K562 (cell line): ENCODE measurements around the gene PLXNA3. TPM values are rescaled to one million over a fixed set of nuclear protein-coding genes. Genes with fewer than 3 reads are reported as not detected.
A peak's percentile ranks its signal among the peaks of the same experiment; 100 is the strongest.

Experiments
- ATAC-seq: fragments of 200-7000 bp; cut with Tn5 transposase; 3 replicates; pipeline ENCODE4 v1.9.1; 2020; ENCODE audit warnings: moderate library complexity
- BruUV-seq: library from RNA; stranded (reverse); fragments of 400-500 nt; replicated peaks from 2 replicates; lab custom pipeline; 2021; lab: Mats Ljungman, UMichigan
- CTCF ChIA-PET: fragments of 300-600 bp; formaldehyde crosslinking; extraction: SDS; loops from one replicate; lab custom pipeline; 2021; ENCODE audit warnings: low intra/inter-chr PET ratio; lab: Yijun Ruan, JAX
- POLR2A ChIA-PET: fragments of 300-600, 350-650 bp; sonication (Branson Sonifier 250); formaldehyde crosslinking; extraction: SDS; loops from one replicate; lab custom pipeline; 2021; ENCODE audit warnings: antibody characterized with exemption, inconsistent platforms; lab: Yijun Ruan, JAX
- DNase-seq, 4 experiments: peaks; one replicate each; pipeline versions ENCODE4 v3.0.0 to v3.0.0-alpha.2; 2011 to 2018; ENCODE audit warnings: low spot score in 3 of 4, mixed read lengths in 3 of 4; ENCODE audit errors: extremely low read depth in 1 of 4
- FAIRE-seq: peaks from 2 replicates; lab custom pipeline; 2011; peaks lifted over from hg19 to GRCh38; lab: Jason Lieb, UNC
- H2AFZ ChIP-seq: 2 replicates; pipeline ENCODE4 v1.6.0; 2011; ENCODE audit warnings: low read depth, low read length, control low read depth, inconsistent platforms
- H3K27ac ChIP-seq: fragments of 200-600 bp; 3 replicates; pipeline ENCODE4 v1.8.0; 2011; ENCODE audit warnings: low read depth, mild to moderate bottlenecking, control low read depth, inconsistent platforms, low read length, moderate library complexity, mixed read lengths; ENCODE audit errors: extremely low read depth
- H3K27me3 ChIP-seq, 2 experiments: fragments of 300-600 bp in 1 of 2; 2 replicates in 1 of 2; 3 replicates in 1 of 2; pipeline versions ENCODE4 v1.6.0 to v1.8.0; 2011; ENCODE audit warnings: inconsistent platforms in 2 of 2, low read length in 2 of 2, mild to moderate bottlenecking in 1 of 2, mixed read lengths in 1 of 2, moderate library complexity in 1 of 2; ENCODE audit not compliant: control insufficient read depth in 2 of 2, insufficient read depth in 2 of 2
- H3K36me3 ChIP-seq: fragments of 300-600 bp; 3 replicates; pipeline ENCODE4 v1.8.0; 2011; ENCODE audit warnings: mild to moderate bottlenecking, low read length, inconsistent platforms; ENCODE audit not compliant: control insufficient read depth, insufficient read depth
- H3K4me1 ChIP-seq, 2 experiments: fragments of 200-600 bp in 1 of 2; replicated peaks in 1 of 2; 2 replicates in 1 of 2; 3 replicates in 1 of 2; pipeline versions ENCODE4 v1.5.1 to v1.8.0; 2011; ENCODE audit warnings: inconsistent platforms in 2 of 2, low read length in 2 of 2, mild to moderate bottlenecking in 1 of 2, mixed read lengths in 1 of 2, moderate library complexity in 1 of 2; ENCODE audit not compliant: control insufficient read depth in 2 of 2, insufficient read depth in 2 of 2
- H3K4me2 ChIP-seq: 2 replicates; pipeline ENCODE4 v1.6.1; 2011; ENCODE audit warnings: low read length, control low read depth, inconsistent platforms, mixed read lengths; ENCODE audit not compliant: insufficient read depth
- H3K4me3 ChIP-seq: fragments of 200-600 bp; sonication (generic), shearing (Covaris generic); 2 replicates; pipeline ENCODE4 v1.5.1; 2016; ENCODE audit warnings: control low read depth, inconsistent platforms
- H3K79me2 ChIP-seq: fragments of 200-600 bp; 3 replicates; pipeline ENCODE4 v1.8.0; 2011; ENCODE audit warnings: low read length, inconsistent platforms; ENCODE audit not compliant: control insufficient read depth, insufficient read depth
- H3K9ac ChIP-seq, 2 experiments: 2 replicates each; pipeline versions ENCODE4 v1.6.0 to v1.6.1; 2011; ENCODE audit warnings: low read depth in 2 of 2, low read length in 2 of 2, control low read depth in 1 of 2, inconsistent platforms in 1 of 2, mild to moderate bottlenecking in 1 of 2, mixed read lengths in 1 of 2; ENCODE audit not compliant: insufficient read depth in 1 of 2
- H3K9me1 ChIP-seq: one replicate; pipeline ENCODE4 v1.6.0; 2011; ENCODE audit warnings: inconsistent platforms, mild to moderate bottlenecking, low read length, moderate library complexity; ENCODE audit not compliant: control insufficient read depth, insufficient read depth
- H3K9me3 ChIP-seq: replicated peaks from 2 replicates; pipeline ENCODE4 v1.5.1; 2011; ENCODE audit warnings: low read depth, low read length, inconsistent platforms; ENCODE audit not compliant: control insufficient read depth, insufficient read depth
- H4K20me1 ChIP-seq: replicated peaks from 2 replicates; pipeline ENCODE4 v1.6.1; 2011; ENCODE audit warnings: low read length, inconsistent platforms, mixed read lengths; ENCODE audit not compliant: control insufficient read depth, insufficient read depth
- MECOM ChIP-seq: fragments of 250-450 bp; sonication (Bioruptor Pico); IDR thresholded peaks from 2 replicates; pipeline ENCODE4 v1.8.0; 2022; ENCODE audit warnings: inconsistent platforms
- PRDM10 ChIP-seq: fragments of 450-650 bp; IDR thresholded peaks from 2 replicates; pipeline ENCODE4 v1.6.1; 2018; ENCODE audit not compliant: partially characterized antibody
- RAD51 ChIP-seq: fragments of 450-650 bp; IDR thresholded peaks from 2 replicates; pipeline ENCODE4 v1.7.1; 2016; ENCODE audit warnings: low read depth, mild to moderate bottlenecking, borderline replicate concordance
- USF2 ChIP-seq: sonication (generic); formaldehyde crosslinking; IDR thresholded peaks from 2 replicates; pipeline ENCODE4 v1.5.0; 2020; ENCODE audit warnings: missing genetic modification reagents
- ZFP36 ChIP-seq: fragments of 150-350 bp; IDR thresholded peaks from 2 replicates; pipeline ENCODE4 v1.6.1; 2018; ENCODE audit warnings: low read length, low read depth; ENCODE audit not compliant: partially characterized antibody
- WGBS: fragments of 100-300 bp; shearing (Covaris generic); methylation state at CpG from one replicate; pipeline ENCODE4 v1.1.6; 2016; ENCODE audit warnings: low coverage, mixed read lengths; ENCODE audit not compliant: insufficient coverage; ENCODE audit errors: missing lambda C conversion rate; 5-methylcytosine and 5-hydroxymethylcytosine counted together
- in situ Hi-C: fragments of 300-500 bp; cut with MboI; formaldehyde crosslinking; loops from 4 replicates; pipeline ENCODE4 v1.15.0; 2018; ENCODE audit warnings: inconsistent platforms, mixed read lengths
- intact Hi-C: fragments of 100-400 bp; cut with micrococcal nuclease; formaldehyde crosslinking; loops from 2 replicates; pipeline ENCODE4 v1.14.2; 2022
- polyA plus RNA-seq, 8 experiments: library from polyadenylated mRNA; depleted of rRNA in 4 of 8; stranded (reverse) in 5 of 8; unstranded in 3 of 8; fragments of >200 nt; fragmentation: Nextera tagmentation in 2 of 8; fragmentation: Illumina TruSeq in 1 of 8; extraction: Ambion mirVana in 2 of 8; extraction: Trizol in 1 of 8; gene quantifications; 2 replicates each; pipeline versions ENCODE4 v1.2.1 to v1.2.3, GENCODE V29; 2011 to 2014; ENCODE audit warnings: inconsistent platforms in 1 of 8, missing spikeins in 1 of 8
- total RNA-seq, 7 experiments: library from RNA; depleted of rRNA in 6 of 7; stranded (reverse); fragments of >200 nt in 6 of 7; fragmentation: Illumina TruSeq in 2 of 7; extraction: Trizol in 2 of 7; gene quantifications; 2 replicates each; pipeline versions ENCODE4 v1.2.1 to v1.2.3, GENCODE V29; 2011 to 2021; ENCODE audit warnings: low replicate concordance in 1 of 7

PLXNA3 gene
- total and polyA plus RNA-seq, 9 of the 15 experiments (the other 6 are each of a cell fraction or from before 2014, with no cell fraction given) = 0.32 to 47.8 (median 7.5) TPM

GRCh38 chrX:154481911-154482601, 24.0 kb downstream of the PLXNA3 start:
- in situ Hi-C loops = no loop called here
- no TSS peak for BruUV-seq
- H3K4me1 ChIP-seq = peaks cover 52 to 76% of the 10 kb centered on the region in 2 experiments
- H3K27ac ChIP-seq = peak overlapping the region; percentile 87; the same call in 2 of the 3 replicates
- ChIA-PET CTCF (no interaction called here), POLR2A (interaction anchor here (0.6 to 1.7 kb wide), 5 partner anchors 8 to 174 kb away, joined by 3 to 7 read pairs (median 4); partner anchors contain the start of gene SLC10A3)
- no peaks in the 10 kb centered on the region for H3K27me3 ChIP-seq
- no peak overlapping the region for H3K4me2 ChIP-seq
- H3K4me3 ChIP-seq = no peak overlapping the region
- H2AFZ ChIP-seq = 0 out of 2 replicates have a peak overlapping the region, but pooled peaks have one; percentile 26
- no peak for TF ChIP-seq PRDM10
- no peak for TF ChIP-seq MECOM (CRISPR knock-in tag)
- no peak for TF ChIP-seq ZFP36
- peak; percentile 56; the same call in 1 of the 2 replicates for TF ChIP-seq RAD51
- 0 out of 2 replicates have a peak, but pooled peaks have one; percentile 7 for TF ChIP-seq USF2 (CRISPR knock-in tag)
- no peaks in the 10 kb centered on the region for H4K20me1 ChIP-seq
- no peak for ATAC-seq
- FAIRE-seq = no peak
- no peak for DNase-seq
- no peaks in the 10 kb centered on the region for H3K9me1 ChIP-seq
- WGBS = 73% methylated on average over 11 of the region's 14 CpGs
- peak overlapping the region in 1 of 2 experiments; percentile 88; a peak in 2 of 4 replicates for H3K9ac ChIP-seq
- peaks cover 49% of the 10 kb centered on the region for H3K79me2 ChIP-seq
- intact Hi-C loops = loop anchor here (5.0 kb wide), 1 partner anchor 35 kb away; the partner anchor contains the start of gene FAM3A
- H3K36me3 ChIP-seq = peaks cover 31% of the 10 kb centered on the region
- no peaks in the 10 kb centered on the region for H3K9me3 ChIP-seq
